ENCODE results near the gene SCGB3A2. TPM values are rescaled to one million over a fixed set of nuclear protein-coding genes. Genes with fewer than 3 reads are reported as not detected.

SCGB3A2 gene
- total and polyA plus RNA-seq, 2 donors (not counting 1 experiment from before 2014, with no cell fraction given): not detected

DNA sequence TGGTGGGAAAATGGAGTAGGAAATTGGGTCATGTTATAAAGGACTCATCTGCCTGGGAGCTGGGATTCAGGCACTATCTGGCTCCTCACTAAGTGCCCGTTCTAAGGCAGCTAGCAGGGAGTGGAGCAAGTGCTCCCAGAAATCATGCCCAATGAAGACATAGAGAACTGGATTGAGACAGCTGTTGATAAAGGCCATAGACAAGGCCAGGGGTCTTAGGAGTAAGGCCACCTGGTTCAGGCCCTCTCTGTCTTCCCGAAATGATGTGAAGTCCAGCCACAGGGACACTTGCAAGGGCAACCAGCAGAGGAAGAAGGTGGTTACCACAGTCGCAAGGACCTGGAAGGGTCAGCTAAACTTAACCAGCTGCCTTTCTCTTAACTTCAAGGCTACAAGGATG lies 26.9 kb upstream of the SCGB3A2 start:
- no peaks in the 10 kb centered on the region for H3K27me3 ChIP-seq (replicated peaks in 1 of 4; ENCODE audit: control extremely low read depth in 1 of 4, control insufficient read depth in 3 of 4, insufficient read depth in 4 of 4, low read length in 3 of 4)
- no peak overlapping the region for H2AFZ ChIP-seq (ENCODE audit: insufficient read depth, low read depth, low read length, poor library complexity, severe bottlenecking)
- no peak for DNase-seq
- TF ChIP-seq, protein P1, sequence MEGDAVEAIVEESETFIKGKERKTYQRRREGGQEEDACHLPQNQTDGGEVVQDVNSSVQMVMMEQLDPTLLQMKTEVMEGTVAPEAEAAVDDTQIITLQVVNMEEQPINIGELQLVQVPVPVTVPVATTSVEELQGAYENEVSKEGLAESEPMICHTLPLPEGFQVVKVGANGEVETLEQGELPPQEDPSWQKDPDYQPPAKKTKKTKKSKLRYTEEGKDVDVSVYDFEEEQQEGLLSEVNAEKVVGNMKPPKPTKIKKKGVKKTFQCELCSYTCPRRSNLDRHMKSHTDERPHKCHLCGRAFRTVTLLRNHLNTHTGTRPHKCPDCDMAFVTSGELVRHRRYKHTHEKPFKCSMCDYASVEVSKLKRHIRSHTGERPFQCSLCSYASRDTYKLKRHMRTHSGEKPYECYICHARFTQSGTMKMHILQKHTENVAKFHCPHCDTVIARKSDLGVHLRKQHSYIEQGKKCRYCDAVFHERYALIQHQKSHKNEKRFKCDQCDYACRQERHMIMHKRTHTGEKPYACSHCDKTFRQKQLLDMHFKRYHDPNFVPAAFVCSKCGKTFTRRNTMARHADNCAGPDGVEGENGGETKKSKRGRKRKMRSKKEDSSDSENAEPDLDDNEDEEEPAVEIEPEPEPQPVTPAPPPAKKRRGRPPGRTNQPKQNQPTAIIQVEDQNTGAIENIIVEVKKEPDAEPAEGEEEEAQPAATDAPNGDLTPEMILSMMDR (IDR thresholded peaks at IDR 0.05): no peak
- no peak for TF ChIP-seq EZH2 (IDR thresholded peaks at IDR 0.05; ENCODE audit: borderline replicate concordance, insufficient read depth, low read depth, low read length, poor library complexity, severe bottlenecking)
- H3K27ac ChIP-seq (ENCODE audit: low read length in 2 of 2): no peak overlapping the region
- no peaks in the 10 kb centered on the region for H3K4me1 ChIP-seq (ENCODE audit: control insufficient read depth in 2 of 2, insufficient read depth in 2 of 2, low read length in 2 of 2)
- no peaks in the 10 kb centered on the region for H3K36me3 ChIP-seq (replicated peaks in 1 of 2; ENCODE audit: control extremely low read depth in 1 of 2, control insufficient read depth in 1 of 2, extremely low read depth in 1 of 2, insufficient read depth in 2 of 2, low read length in 1 of 2)
- peaks cover 23% of the 10 kb centered on the region for H3K27me3 Mint-ChIP-seq
- H4K20me1 ChIP-seq (ENCODE audit: control insufficient read depth, insufficient read depth, low read length, poor library complexity, severe bottlenecking): no peaks in the 10 kb centered on the region
- POLR2A ChIA-PET: no interaction called here
- CTCF ChIA-PET: no interaction called here
- H3K27ac Mint-ChIP-seq: no peak overlapping the region
- H3K4me3 Mint-ChIP-seq: no peak overlapping the region
- no peak overlapping the region for H3K4me2 ChIP-seq (replicated peaks; ENCODE audit: low read depth, low read length, poor library complexity, severe bottlenecking)
- no peak overlapping the region for H3K9ac ChIP-seq (ENCODE audit: low read length)
- no peak overlapping the region for H3K4me3 ChIP-seq (ENCODE audit: control extremely low read depth in 1 of 5, extremely low read depth in 1 of 5, insufficient read depth in 1 of 5, low read depth in 2 of 5, low read length in 4 of 5)
- WGBS (ENCODE audit: insufficient coverage): 93% methylated on average over 3 of the region's 3 CpGs
- intact Hi-C loops (cut with micrococcal nuclease): no loop called here
- no peaks in the 10 kb centered on the region for H3K4me1 Mint-ChIP-seq
- H3K9me3 Mint-ChIP-seq (ENCODE audit: insufficient read depth): no peaks in the 10 kb centered on the region
- ATAC-seq (ENCODE audit: low read depth): no peak
- no peaks in the 10 kb centered on the region for H3K9me3 ChIP-seq (ENCODE audit: control extremely low read depth in 1 of 3, control insufficient read depth in 2 of 3, insufficient read depth in 1 of 3, low read length in 2 of 3)
- H3K79me2 ChIP-seq (ENCODE audit: control insufficient read depth, insufficient read depth, low read length): no peaks in the 10 kb centered on the region

DNA sequence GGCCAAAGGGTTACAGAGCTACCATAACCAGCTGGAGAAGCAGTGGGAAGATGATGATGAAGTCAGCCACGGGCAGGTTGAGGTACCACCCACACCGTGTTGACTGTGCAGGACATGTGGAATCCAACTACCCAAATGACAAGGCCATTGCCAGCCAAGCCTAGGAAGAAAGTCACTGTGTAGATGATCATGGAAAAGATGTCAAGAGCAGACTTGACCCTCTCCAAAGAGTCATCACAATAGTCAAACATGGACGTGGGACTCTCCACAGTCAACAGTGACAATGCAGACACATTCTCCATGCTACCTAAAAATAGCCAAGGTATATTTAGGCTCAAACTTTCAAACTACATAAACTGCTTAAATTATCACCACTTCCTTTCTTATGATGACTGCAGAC lies 26.1 kb upstream of the SCGB3A2 start:
- H3K4me3 ChIP-seq (ENCODE audit: control extremely low read depth in 1 of 5, extremely low read depth in 1 of 5, insufficient read depth in 1 of 5, low read depth in 2 of 5, low read length in 4 of 5): no peak overlapping the region
- no peaks in the 10 kb centered on the region for H3K4me1 ChIP-seq (ENCODE audit: control insufficient read depth in 2 of 2, insufficient read depth in 2 of 2, low read length in 2 of 2)
- TF ChIP-seq EZH2 (IDR thresholded peaks at IDR 0.05; ENCODE audit: borderline replicate concordance, insufficient read depth, low read depth, low read length, poor library complexity, severe bottlenecking): no peak
- TF ChIP-seq, protein P1 (IDR thresholded peaks at IDR 0.05): no peak
- H3K9ac ChIP-seq (ENCODE audit: low read length): no peak overlapping the region
- H2AFZ ChIP-seq (ENCODE audit: insufficient read depth, low read depth, low read length, poor library complexity, severe bottlenecking): no peak overlapping the region
- no peaks in the 10 kb centered on the region for H3K9me3 Mint-ChIP-seq (ENCODE audit: insufficient read depth)
- DNase-seq (no peak), ATAC-seq (ENCODE audit: low read depth) (no peak)
- 0% methylated on average over 1 of the region's 3 CpGs for WGBS (ENCODE audit: insufficient coverage)
- H3K27ac ChIP-seq (ENCODE audit: low read length in 2 of 2): no peak overlapping the region
- ChIA-PET CTCF (interaction anchor here (0.9 kb wide), 1 partner anchor 225 kb away, joined by 3 read pairs; no protein-coding TSS in a partner anchor), POLR2A (no interaction called here)
- no peak overlapping the region for H3K27ac Mint-ChIP-seq
- H3K4me2 ChIP-seq (replicated peaks; ENCODE audit: low read depth, low read length, poor library complexity, severe bottlenecking): no peak overlapping the region
- no peak overlapping the region for H3K4me3 Mint-ChIP-seq
- H3K36me3 ChIP-seq (replicated peaks in 1 of 2; ENCODE audit: control extremely low read depth in 1 of 2, control insufficient read depth in 1 of 2, extremely low read depth in 1 of 2, insufficient read depth in 2 of 2, low read length in 1 of 2): no peaks in the 10 kb centered on the region
- no peaks in the 10 kb centered on the region for H4K20me1 ChIP-seq (ENCODE audit: control insufficient read depth, insufficient read depth, low read length, poor library complexity, severe bottlenecking)
- H3K9me3 ChIP-seq (ENCODE audit: control extremely low read depth in 1 of 3, control insufficient read depth in 2 of 3, insufficient read depth in 1 of 3, low read length in 2 of 3): no peaks in the 10 kb centered on the region
- H3K4me1 Mint-ChIP-seq: no peaks in the 10 kb centered on the region
- no peaks in the 10 kb centered on the region for H3K27me3 ChIP-seq (replicated peaks in 1 of 4; ENCODE audit: control extremely low read depth in 1 of 4, control insufficient read depth in 3 of 4, insufficient read depth in 4 of 4, low read length in 3 of 4)
- H3K27me3 Mint-ChIP-seq: peaks cover 23% of the 10 kb centered on the region
- intact Hi-C loops (cut with micrococcal nuclease): no loop called here
- no peaks in the 10 kb centered on the region for H3K79me2 ChIP-seq (ENCODE audit: control insufficient read depth, insufficient read depth, low read length)

Measured in B cell (primary cell).